GM21515 (cell line): ENCODE data around the gene CUL9.
A peak's percentile ranks its signal among the peaks of the same experiment; 100 is the strongest.

Experiments
- ATAC-seq: cut with Tn5 transposase; IDR thresholded peaks from one replicate; pipeline ENCODE4 v1.9.1; 2021; ENCODE audit not compliant: unreplicated experiment

CUL9 gene

DNA sequence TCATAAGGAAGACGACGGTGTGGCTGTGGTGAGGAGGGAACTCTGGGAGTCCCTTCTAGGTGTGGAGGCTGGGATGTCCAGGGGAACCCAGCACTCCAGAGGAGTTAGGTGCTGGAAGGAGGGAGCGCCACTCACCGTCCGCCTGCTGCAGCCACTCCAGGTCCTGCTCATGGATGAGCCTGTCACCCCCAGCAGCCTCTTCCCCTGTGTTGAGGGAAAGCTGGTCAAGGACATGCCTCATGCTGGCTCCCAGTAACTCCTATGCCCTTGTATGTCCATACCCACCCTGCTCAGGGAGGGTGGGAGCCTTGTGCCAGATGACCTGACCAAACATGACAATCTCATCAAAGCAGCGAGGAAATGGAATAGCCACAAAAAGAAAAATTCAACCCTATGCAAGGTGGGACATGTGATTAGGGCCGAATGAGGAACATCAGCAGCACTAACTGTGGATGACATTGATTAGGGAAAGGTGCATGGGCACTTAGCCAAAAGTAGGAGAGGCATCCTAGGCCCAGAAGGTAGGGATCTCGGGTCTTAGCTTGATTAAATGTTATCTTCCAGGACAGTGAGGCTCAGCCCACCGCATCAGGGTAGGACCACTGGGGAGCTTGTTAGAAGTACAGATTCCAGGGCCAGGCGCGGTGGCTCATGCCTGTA is 44.3 kb downstream of the CUL9 start:
- ATAC-seq, result no peak

- peak; percentile 64 for ATAC-seq
Observed at GRCh38 chr6:43228951-43229802, 47.2 kb downstream of the CUL9 start, which contains the start of gene DNPH1. Gene DNPH1 (minus strand): TSS chr6:43229481. CDS start chr6:43229456, 25 bp downstream.

DNA sequence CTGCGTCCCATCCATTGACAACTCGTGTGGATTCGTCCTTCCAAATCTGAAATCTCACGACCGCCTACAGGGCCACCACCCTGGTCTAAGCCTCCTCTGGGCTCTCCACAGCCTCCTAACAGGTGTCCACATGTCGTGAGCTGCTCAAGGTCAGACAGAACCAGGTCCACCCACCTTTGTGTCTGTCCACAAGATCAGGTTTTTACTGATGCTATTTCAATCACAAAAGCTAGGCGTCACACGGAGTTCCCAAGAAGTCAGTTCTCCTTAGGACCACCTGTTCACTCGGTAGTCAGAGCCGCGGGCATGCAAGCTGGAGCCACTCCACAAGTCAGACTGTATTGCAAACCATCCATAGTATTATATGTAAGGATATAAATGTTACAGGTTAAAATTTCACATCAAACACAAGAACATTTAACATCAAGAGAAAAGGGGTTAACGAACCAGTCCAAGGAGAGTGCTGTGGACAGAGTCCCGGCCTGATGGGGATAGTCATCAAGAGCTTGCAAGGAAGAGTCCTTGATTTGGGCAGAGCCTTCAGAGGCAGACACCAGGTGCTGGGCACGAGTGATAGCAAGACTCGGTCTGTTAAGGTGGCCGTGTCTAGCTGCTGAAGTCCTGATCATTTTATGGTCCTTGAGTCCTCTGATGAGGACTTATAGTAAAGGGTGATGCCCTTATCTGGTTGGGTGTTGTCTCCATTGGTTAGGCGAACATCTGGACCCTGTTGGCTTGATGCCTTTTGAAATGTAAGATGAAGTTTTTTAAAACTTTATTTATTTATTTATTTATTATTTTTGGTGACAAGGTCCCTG is 48.0 kb downstream of the CUL9 start:
- ATAC-seq, result no peak

DNA sequence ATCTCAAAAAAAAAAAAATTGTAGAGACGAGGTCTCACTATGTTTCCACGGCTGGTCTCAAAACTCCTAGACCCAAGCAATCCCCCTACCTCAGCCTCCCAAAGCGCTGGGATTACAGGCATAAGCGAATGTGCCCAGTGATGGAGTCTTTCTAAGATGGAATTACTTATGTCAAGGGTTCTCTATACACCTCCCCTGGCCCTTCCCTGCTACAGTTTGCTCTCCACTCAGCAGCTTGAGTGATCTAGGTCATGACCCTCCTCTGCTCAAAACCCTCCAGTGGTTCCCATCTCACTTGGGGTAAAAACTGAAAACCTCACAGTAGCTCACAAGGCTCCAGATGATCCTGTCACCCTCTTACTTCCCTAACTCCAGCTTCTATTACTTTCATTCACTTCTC is 49.1 kb downstream of the CUL9 start:
- ATAC-seq, result no peak

DNA sequence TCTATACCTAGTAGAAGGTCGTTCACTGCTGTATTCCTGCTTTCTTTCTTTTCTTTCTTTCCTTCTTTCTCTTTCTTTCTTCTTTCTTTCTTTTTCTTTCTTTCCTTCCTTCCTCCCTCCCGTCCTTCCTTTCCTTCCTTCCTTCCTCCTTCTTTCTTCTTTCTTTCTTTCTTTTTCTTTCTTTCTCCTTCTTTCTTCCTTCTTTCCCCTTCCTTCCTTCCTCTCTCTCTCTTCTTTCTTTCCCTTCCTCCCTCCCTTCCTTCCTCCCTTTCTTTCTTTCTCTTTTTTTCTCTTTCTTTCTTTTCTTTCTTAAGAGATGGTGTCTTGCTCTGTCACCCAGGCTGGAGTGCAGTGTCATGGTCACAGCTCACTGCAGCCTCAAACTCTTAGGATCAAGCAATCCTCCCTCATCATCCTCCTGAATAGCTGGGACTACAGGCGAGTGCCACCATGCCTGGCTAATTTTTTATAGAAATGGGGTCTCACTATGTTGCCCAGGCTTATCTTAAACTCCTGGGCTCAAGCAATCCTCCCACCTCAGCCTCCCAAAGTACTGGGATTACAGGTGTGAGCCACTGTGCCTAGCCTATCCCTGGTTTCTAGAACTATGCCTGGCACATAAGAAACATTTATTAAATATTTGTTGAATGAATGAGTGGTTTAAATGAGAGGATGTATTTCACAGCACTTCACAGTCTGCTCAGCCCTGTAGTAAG is 49.9 kb downstream of the CUL9 start:
- no peak for ATAC-seq

- ATAC-seq, result no peak
Observed at GRCh38 chr6:43235841-43236240, 53.8 kb downstream of the CUL9 start.

GRCh38 chr6:43239054-43239453 is 57.1 kb downstream of the CUL9 start:
- ATAC-seq, result no peak

DNA sequence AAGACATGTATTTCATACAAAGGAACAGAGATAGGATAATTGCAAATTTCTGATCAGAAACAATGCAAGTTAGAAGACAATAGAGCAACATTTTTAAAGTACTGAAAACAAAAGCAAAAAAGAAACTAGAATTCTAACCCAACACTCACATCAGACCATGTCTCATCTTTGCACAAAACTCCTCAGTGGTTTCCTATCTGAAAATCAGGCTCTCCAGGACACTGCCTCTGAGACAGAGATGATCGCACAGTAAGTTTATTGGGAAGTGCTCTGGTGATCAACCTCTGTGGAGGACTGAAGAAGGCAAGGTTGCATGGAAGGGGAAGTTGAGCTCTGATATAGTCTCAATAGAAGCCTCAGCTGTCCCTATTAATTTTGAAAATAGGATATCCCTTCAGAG is 59.0 kb downstream of the CUL9 start:
- ATAC-seq, result no peak

DNA sequence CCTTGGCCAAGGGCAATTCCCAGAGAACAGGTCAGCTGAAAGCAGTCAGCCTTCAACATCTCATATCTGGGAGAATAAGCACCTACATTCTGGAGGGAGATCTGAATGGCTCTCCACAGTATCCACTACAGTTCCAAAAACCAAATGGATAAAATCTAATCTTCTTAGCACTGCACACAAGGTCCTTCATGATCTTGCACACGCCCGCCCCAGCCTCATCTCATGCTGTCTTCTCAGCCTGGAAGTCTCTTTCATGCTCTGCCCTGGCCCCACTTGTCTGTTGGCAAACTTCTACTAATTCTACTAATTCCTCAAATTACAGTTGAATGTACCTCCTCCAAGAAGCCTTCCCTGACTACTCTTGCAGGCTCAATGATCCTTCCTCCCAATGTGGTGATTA is 59.5 kb downstream of the CUL9 start:
- ATAC-seq, result no peak

DNA sequence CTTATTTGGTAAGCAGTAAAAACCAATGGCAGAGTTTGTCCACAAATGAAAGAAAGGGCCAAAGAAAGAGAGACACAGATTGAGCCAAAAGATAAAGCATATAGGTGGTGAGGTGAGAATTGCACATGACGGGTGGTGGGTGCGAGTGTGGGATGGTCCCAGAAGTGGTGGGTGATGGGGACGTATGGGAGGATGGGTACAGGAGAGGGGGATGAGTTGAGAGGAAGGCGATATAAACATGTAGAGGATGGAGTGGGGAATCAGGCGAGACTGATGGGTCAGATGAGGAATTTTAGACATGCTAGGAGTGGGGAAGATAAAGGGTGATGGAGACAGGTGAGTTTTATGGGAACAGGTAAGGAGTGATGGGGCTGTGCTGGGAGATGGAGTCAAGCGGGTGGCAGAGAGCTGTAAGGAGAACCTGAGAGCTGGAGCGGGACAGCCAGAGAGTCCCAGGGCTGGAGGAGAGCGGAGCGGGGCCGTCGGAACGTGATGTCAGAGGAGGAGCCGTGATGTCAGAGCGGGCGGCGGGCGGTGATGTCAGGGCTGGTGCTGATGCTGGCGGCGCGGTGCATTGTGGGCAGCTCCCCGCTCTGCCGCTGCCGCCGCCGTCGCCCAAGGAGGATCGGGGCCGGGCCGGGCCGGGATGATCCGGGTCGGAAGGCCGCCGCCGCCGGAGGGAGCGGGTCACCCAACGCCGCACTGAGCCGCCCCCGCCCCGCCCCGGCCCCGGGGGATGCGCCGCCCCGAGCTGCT is 61.1 kb downstream of the CUL9 start, which contains the start of gene TTBK1:
TTBK1 (plus strand) TSS at position 574 of the 756 bp plus-strand sequence. CDS start 3,180 bp downstream, outside the sequence.
- no peak for ATAC-seq

DNA sequence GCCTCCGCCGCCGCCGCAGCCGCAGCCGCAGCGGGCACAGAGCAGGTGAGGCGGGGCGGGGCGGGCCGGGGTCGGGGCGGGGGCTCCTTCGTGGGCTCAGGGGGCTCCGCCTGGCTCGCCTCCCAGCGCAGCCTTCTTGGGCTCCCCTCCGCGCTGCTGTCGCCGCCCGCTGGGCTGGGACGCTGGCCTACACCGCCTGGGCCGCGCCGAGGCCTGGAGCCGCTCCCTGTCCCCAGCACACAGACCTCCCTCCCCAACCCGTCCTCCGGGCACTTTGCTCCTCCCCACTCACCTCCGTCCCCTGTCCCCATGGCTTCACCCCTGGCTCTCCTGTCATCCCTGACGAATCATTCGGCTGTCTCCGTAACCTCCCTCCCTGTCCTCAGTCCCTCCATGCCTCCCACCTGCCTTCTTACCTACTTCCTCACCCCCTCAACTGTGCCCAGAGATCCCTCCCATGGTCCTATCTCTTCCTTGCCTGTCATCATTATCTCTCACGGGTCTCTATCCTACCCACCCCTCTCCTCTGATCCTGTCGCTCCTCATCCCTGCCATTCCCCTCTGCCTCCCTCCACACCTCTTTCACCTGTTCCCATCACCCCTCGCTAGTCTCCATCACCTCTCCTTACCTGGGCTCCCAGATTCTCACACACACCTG is 61.8 kb downstream of the CUL9 start:
- no peak for ATAC-seq

DNA sequence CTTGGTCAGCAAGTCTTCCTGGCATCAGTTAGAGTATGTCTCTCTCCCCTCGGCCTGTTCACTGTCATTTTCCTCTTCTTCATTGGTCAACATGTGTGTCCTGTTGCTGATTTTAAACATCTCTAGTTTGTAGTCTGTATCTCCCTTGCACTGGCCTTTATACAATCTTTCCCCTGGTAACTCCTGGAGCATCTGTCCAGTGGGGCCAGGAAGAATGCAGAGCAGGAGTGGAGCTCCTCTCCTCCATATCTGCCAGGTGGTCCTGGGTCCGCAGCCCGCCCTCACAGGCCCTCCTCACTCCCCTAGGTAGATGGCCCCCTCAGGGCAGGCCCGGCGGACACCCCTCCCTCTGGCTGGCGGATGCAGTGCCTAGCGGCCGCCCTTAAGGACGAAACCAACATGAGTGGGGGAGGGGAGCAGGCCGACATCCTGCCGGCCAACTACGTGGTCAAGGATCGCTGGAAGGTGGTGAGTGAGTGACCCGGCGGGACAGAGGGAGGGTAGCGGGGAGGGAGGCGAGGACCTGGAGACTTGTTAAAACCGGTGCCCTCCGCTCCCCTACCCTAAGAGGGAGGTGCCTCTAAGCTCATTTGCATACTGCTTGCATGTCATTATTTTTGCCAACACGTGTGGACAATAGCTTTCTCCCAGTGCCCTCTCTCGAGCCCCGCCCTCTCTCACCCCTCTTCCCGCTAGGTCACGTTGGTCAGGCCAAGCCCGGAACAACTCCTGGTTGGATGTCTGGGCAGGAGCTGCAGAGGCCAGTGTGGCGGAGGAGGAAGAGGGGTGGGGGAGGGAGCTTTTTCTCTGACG is 64.5 kb downstream of the CUL9 start:
- peak; percentile 13 for ATAC-seq

DNA sequence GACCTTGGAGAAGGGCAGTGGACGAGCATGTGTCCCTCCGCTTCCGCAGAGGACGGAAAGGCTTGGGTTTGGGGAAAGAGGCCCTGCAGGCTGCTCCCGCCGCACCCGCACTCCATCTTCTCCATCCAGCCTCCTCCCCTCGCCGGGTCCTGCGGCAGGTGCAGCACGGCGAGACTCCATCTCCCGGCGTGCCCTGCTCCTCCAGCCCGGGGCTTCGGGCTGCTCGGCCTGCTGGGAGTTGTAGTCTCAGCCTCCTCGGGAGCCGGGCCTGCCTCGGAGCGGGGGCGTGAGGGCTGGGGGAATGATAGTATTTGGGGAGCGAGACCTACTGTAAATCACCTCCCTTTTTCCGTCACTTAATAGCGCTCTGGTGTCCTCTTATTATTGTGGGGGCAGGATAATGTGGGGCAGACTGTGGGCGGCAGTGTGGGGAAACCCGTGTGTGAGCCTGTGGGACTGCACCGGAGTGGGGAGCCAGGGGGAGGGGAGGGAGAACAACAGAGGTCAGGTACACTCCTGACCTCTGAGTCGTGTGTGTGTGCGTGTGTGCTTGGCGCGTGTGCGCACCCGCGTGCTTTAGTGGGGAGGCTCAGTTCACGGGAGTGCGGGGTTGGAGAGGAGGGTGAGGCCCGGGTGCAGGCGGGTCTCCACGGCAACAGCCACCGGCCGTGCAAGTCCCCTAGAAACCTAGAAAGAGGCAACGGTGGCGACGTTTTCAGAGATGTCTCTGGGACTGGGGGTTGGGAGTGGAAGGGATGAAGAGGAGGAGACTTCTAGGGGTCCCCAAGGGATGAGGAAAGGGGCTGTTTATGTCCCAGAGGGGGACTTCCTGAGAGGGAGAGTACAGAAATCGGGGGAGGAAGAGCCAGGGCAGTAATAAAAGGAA is 65.4 kb downstream of the CUL9 start:
- peak; percentile 91 for ATAC-seq

DNA sequence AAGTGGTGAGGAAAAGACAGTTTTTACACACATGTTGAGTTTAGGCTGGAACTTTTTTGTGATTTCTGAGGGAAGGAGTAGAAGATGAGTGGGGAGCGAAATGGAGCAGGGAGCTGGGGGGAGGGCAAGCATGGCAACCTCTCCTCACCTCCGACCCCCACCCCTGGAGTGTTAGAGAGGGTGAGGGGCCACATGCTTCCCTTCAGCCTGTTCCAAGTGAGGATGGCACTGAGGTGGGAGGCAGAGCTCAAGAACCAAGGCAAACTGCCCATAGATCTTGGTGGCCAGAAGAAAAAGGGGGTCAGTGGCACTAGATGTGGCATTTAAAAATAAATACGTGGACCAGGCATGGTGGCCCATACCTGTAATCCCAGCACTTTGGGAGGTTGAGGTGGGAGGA is 66.1 kb downstream of the CUL9 start:
- no peak for ATAC-seq

DNA sequence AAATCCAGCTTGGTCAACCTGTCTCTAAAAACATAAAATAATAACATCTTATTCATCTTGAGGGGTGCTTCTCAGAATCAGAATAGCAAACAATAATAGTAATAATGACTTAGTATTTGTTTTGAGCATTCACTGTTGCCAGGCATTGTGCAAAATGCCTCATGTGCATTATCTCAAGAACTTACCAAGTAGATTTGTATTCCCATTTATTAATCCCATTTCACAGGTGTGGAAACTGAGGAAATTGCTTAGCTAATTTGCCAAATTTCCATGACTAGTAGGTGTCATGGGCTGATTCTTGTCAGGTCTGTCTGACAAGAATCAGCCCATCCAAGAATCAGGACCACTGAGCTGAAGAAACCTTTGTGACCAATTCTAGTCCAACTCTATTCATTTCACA is 66.8 kb downstream of the CUL9 start:
- no peak for ATAC-seq

DNA sequence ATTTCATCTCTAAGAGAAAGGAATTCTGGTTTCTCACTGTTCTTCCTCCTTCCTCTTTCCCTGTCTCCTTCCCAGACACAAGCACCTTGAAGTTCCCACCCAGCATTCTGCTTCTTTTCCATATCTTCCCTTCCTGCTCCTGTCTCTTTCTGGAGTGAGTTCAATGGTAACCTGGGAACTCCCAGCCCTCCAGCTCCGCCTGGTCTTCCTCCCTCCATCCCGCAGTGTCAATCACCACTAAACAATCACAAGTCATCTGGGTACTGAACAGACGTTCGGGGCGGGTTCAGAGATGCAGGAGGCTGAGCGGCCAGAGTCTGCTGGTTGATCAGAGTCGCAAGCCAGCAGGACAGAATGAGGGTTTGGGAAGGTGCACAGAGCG is 69.0 kb downstream of the CUL9 start:
- no peak for ATAC-seq

- ATAC-seq, result no peak
Observed at GRCh38 chr6:43253401-43253800, 71.4 kb downstream of the CUL9 start.
